Measurements from ENCODE around the gene FOS.

- no peak for TF ChIP-seq POLR2A (IDR thresholded peaks at IDR 0.05; ENCODE audit: low read depth, low read length)
- no peak for TF ChIP-seq POLR2AphosphoS5 (IDR thresholded peaks at IDR 0.05; ENCODE audit: low read depth, low read length)
Observed at GRCh38 chr14:75279763-75280290, 1.2 kb downstream of the FOS start.
